Testis (tissue), 3 donors: ENCODE measurements around the gene TRPC4AP. TPM values are rescaled to one million over a fixed set of nuclear protein-coding genes. Genes with fewer than 3 reads are reported as not detected.

ENCODE experiments used
- DNase-seq: peaks from one replicate; pipeline ENCODE4 v3.0.0-alpha.2; 2019
- H3K27ac ChIP-seq, 2 donors: fragments of 200-600 bp; sonication (generic); one replicate each; pipeline ENCODE4 v1.5.1; 2019
- H3K27me3 ChIP-seq: fragments of 200-600 bp; sonication (generic); one replicate; pipeline ENCODE4 v1.5.1; 2019
- H3K36me3 ChIP-seq: fragments of 200-600 bp; sonication (generic); one replicate; pipeline ENCODE4 v1.5.1; 2017; ENCODE audit warnings: low read depth; ENCODE audit errors: missing control alignments
- H3K4me1 ChIP-seq: fragments of 200-600 bp; sonication (generic); one replicate; pipeline ENCODE4 v1.5.1; 2019
- H3K4me3 ChIP-seq, 2 donors: fragments of 200-600 bp; sonication (generic); one replicate each; pipeline ENCODE4 v1.5.1; 2017 to 2019
- H3K9me3 ChIP-seq: fragments of 200-600 bp; sonication (generic); one replicate; pipeline ENCODE4 v1.5.1; 2017
- CTCF ChIP-seq, 3 experiments: fragments of 450-650 bp in 2 of 3; fragments of 200-600 bp in 1 of 3; sonication (generic) in 1 of 3; IDR thresholded peaks; one replicate each; pipeline ENCODE4 v1.5.1; 2016 to 2019; ENCODE audit warnings: antibody characterized with exemption in 3 of 3, mild to moderate bottlenecking in 2 of 3, moderate library complexity in 1 of 3
- POLR2A ChIP-seq: fragments of 450-650 bp; IDR thresholded peaks from one replicate; pipeline ENCODE4 v1.6.1; 2017; ENCODE audit warnings: antibody characterized with exemption, mild to moderate bottlenecking, moderate library complexity
- WGBS, 2 donors: methylation state at CpG; one replicate each; pipeline ENCODE4 v1.1.5; 2018; 5-methylcytosine and 5-hydroxymethylcytosine counted together
- intact Hi-C: fragments of 100-400 bp; cut with DNase I; formaldehyde crosslinking; loops from one replicate; pipeline ENCODE4 v1.15.1; 2023; ENCODE audit warnings: low total_unique reads
- polyA plus RNA-seq: library from polyadenylated mRNA; stranded (reverse); fragments of 350-450 nt; fragmentation: Illumina TruSeq; extraction: RNeasy Lipid Tissue Mini Kit (QIAGEN cat#74804); gene quantifications from one replicate; pipeline ENCODE4 v1.2.3, GENCODE V29; 2014; ENCODE audit warnings: low read depth, low replicate concordance; ENCODE audit not compliant: insufficient read depth
- total RNA-seq, 2 donors: library from RNA; depleted of rRNA; stranded (reverse); fragments of >200 nt; gene quantifications; one replicate each; pipeline ENCODE4 v1.2.3, GENCODE V29; 2016

TRPC4AP gene
- total and polyA plus RNA-seq, 3 donors from 2014 or later: 68.8 to 78.4 (median 76.6) TPM

- H3K27me3 ChIP-seq: no peaks in the 10 kb centered on the region
- no peak overlapping the region for H3K27ac ChIP-seq
- intact Hi-C loops: no loop called here
- no peak for DNase-seq
- no peaks in the 10 kb centered on the region for H3K36me3 ChIP-seq
- no peak overlapping the region for H3K4me3 ChIP-seq
- no peak for TF ChIP-seq CTCF (IDR thresholded peaks at IDR 0.05)
- no peak for TF ChIP-seq POLR2A
- H3K4me1 ChIP-seq: peaks cover 3% of the 10 kb centered on the region
- WGBS, 2 donors: 82 to 83% methylated on average over 9 to 10 of the region's 10 CpGs
- no peaks in the 10 kb centered on the region for H3K9me3 ChIP-seq
These were observed 114.4 kb downstream of the TRPC4AP start for GRCh38 chr20:34978092-34978744.

GRCh38 chr20:34977365-34978091 is 115.1 kb downstream of the TRPC4AP start:
- intact Hi-C loops: no loop called here
- no peaks in the 10 kb centered on the region for H3K27me3 ChIP-seq
- H3K4me3 ChIP-seq: no peak overlapping the region
- H3K36me3 ChIP-seq: no peaks in the 10 kb centered on the region
- H3K27ac ChIP-seq: no peak overlapping the region
- TF ChIP-seq POLR2A (no peak), CTCF (IDR thresholded peaks at IDR 0.05) (no peak)
- peak; percentile 56 for DNase-seq
- H3K9me3 ChIP-seq: no peaks in the 10 kb centered on the region
- H3K4me1 ChIP-seq: peaks cover 3% of the 10 kb centered on the region
- WGBS, 2 donors: 49 to 68% methylated on average over 11 to 17 of the region's 17 CpGs

GRCh38 chr20:34976286-34976685 is 116.3 kb downstream of the TRPC4AP start:
- Histone ChIP-seq H3K4me1 (peaks cover 3% of the 10 kb centered on the region), H3K27ac (no peak overlapping the region), H3K9me3 (no peaks in the 10 kb centered on the region), H3K27me3 (no peaks in the 10 kb centered on the region), H3K36me3 (no peaks in the 10 kb centered on the region), H3K4me3 (no peak overlapping the region)
- intact Hi-C loops: no loop called here
- TF ChIP-seq CTCF (IDR thresholded peaks at IDR 0.05): no peak
- no peak for TF ChIP-seq POLR2A
- 94 to 95% methylated on average over 12 of the region's 12 CpGs for WGBS, 2 donors
- no peak for DNase-seq

- intact Hi-C loops: no loop called here
- no peak for DNase-seq
- Histone ChIP-seq H3K27me3 (no peaks in the 10 kb centered on the region), H3K36me3 (no peaks in the 10 kb centered on the region), H3K9me3 (no peaks in the 10 kb centered on the region), H3K4me1 (no peaks in the 10 kb centered on the region), H3K4me3 (no peak overlapping the region), H3K27ac (no peak overlapping the region)
- 84 to 87% methylated on average over 4 of the region's 4 CpGs for WGBS, 2 donors
- TF ChIP-seq CTCF (IDR thresholded peaks at IDR 0.05) (no peak), POLR2A (no peak)
These were observed 118.4 kb downstream of the TRPC4AP start for GRCh38 chr20:34974246-34974645.
